Right lobe of liver (tissue), 6 donors: ENCODE measurements around the gene GTPBP2. TPM values are rescaled to one million over a fixed set of nuclear protein-coding genes. Genes with fewer than 3 reads are reported as not detected.
"Not testable (repeated sequence)": the region's sequence is repeated elsewhere in the genome, so short reads cannot be mapped to it uniquely, and the experiment has no call there.

Experiments
- ATAC-seq, 4 donors: fragments of 200-7000 bp; cut with Tn5 transposase; one replicate each; pipeline ENCODE4 v1.9.1; 2020; ENCODE audit warnings: mild to moderate bottlenecking in 4 of 4, moderate library complexity in 4 of 4
- DNase-seq, 3 donors: peaks; one replicate each; pipeline ENCODE4 v3.0.0-alpha.2; 2020
- H3K27ac ChIP-seq, 3 donors: fragments of 200-600 bp; one replicate each; pipeline ENCODE4 v1.8.0; 2022
- H3K27me3 ChIP-seq, 2 donors: fragments of 200-600 bp; one replicate each; pipeline ENCODE4 v1.8.0; 2022
- H3K36me3 ChIP-seq, 4 donors: fragments of 200-600 bp; sonication (generic) in 1 of 4; one replicate each; pipeline versions ENCODE4 v1.5.1 to v1.8.0; 2017 to 2022; ENCODE audit warnings: control low read depth in 1 of 4
- H3K4me1 ChIP-seq, 4 donors: fragments of 200-600 bp; sonication (generic) in 1 of 4; one replicate each; pipeline versions ENCODE4 v1.5.1 to v1.8.0; 2017 to 2022; ENCODE audit warnings: control low read depth in 1 of 4
- H3K4me3 ChIP-seq, 3 donors: fragments of 200-600 bp; one replicate each; pipeline ENCODE4 v1.8.0; 2022
- H3K9me3 ChIP-seq, 4 donors: fragments of 200-600 bp; sonication (generic) in 1 of 4; one replicate each; pipeline versions ENCODE4 v1.5.1 to v1.8.0; 2017 to 2022; ENCODE audit warnings: control low read depth in 1 of 4
- CTCF ChIP-seq, 4 donors: fragments of 200-600 bp in 3 of 4; fragments of 450-650 bp in 1 of 4; IDR thresholded peaks; one replicate each; pipeline versions ENCODE4 v1.5.1 to v1.8.0; 2016 to 2022; ENCODE audit warnings: antibody characterized with exemption in 4 of 4, mild to moderate bottlenecking in 2 of 4
- POLR2A ChIP-seq: fragments of 450-650 bp; IDR thresholded peaks from one replicate; pipeline ENCODE4 v1.6.1; 2017; ENCODE audit warnings: antibody characterized with exemption, mild to moderate bottlenecking
- WGBS: methylation state at CpG from one replicate; pipeline ENCODE4 v1.1.6; 2018; ENCODE audit warnings: low coverage, low lambda C conversion rate; ENCODE audit not compliant: insufficient coverage; ENCODE audit errors: missing lambda C conversion rate; 5-methylcytosine and 5-hydroxymethylcytosine counted together
- intact Hi-C, 2 donors: fragments of 100-400 bp; cut with DNase I; formaldehyde crosslinking; loops; one replicate each; pipeline versions ENCODE4 v1.11.2 to v1.14.1; 2022
- total RNA-seq, 6 experiments: library from RNA; depleted of rRNA in 2 of 6; stranded (reverse); fragments of >200 nt in 2 of 6; fragmentation: NEBNext Ultra II Directional in 3 of 6; extraction: Animal tissue kit (Norgen Biotek cat#: 25700) in 3 of 6; gene quantifications; one replicate each; pipeline versions ENCODE4 v1.1.0 to v1.2.4, GENCODE V29; 2016 to 2023
- donor health status: DM: no; HTN: yes; CAD: no.
- donor health status: DM: no; HTN: no; CAD: no.
- donor health status: DM: no; HTN: no; CAD: no.
- donor health status: DM: no; HTN: yes; CAD: no.
- donor health status: DM: no; HTN: yes; CAD: no.

GTPBP2 gene
- total RNA-seq, 6 experiments from 2014 or later, result 12.5 to 39.9 (median 19.2) TPM

GRCh38 chr6:43639984-43640800 lies 11.1 kb upstream of the GTPBP2 start:
- Histone ChIP-seq H3K36me3 (peaks cover 0 to 34% (median 13%) of the 10 kb centered on the region in 4 donors), H3K9me3 (no peaks in the 10 kb centered on the region), H3K27ac (no peak overlapping the region), H3K27me3 (no peaks in the 10 kb centered on the region), H3K4me3 (no peak overlapping the region), H3K4me1 (peaks cover 0 to 14% (median 0%) of the 10 kb centered on the region in 4 donors)
- DNase-seq, result no peak
- intact Hi-C loops, result no loop called here
- no peak for ATAC-seq
- no peak for TF ChIP-seq POLR2A
- no peak for TF ChIP-seq CTCF (IDR thresholded peaks at IDR 0.05)
- WGBS, result 71% methylated on average over 5 of the region's 21 CpGs

GRCh38 chr6:43636308-43636659 lies 7.2 kb upstream of the GTPBP2 start:
- peaks cover 0 to 16% (median 0%) of the 10 kb centered on the region in 4 donors for H3K4me1 ChIP-seq
- intact Hi-C loops, result no loop called here

GRCh38 chr6:43635387-43636307 lies 6.6 kb upstream of the GTPBP2 start, which contains the start of gene MAD2L1BP:
MAD2L1BP (plus strand) TSS chr6:43635840; CDS start chr6:43635876, 36 bp downstream.
- Histone ChIP-seq H3K4me1 (peaks cover 0 to 16% (median 0%) of the 10 kb centered on the region in 4 donors), H3K36me3 (peaks cover 0 to 25% (median 6%) of the 10 kb centered on the region in 4 donors), H3K27me3 (no peaks in the 10 kb centered on the region), H3K4me3 (peak within 1 kb of the TSS; percentile 66 to 96 (median 79)), H3K9me3 (no peaks in the 10 kb centered on the region), H3K27ac (peak within 1 kb of the TSS; percentile 58 to 72 (median 69))
- TF ChIP-seq CTCF (IDR thresholded peaks at IDR 0.05), result no peak
- TF ChIP-seq POLR2A, result peak; percentile 81
- ATAC-seq (peak; percentile 89 to 96 (median 92)), DNase-seq (peak; percentile 85 to 90 (median 90))
- intact Hi-C loops, result no loop called here
- 8% methylated on average over 30 of the region's 48 CpGs for WGBS

More at GRCh38 chr6:43636308-43636659, 7.2 kb upstream of the GTPBP2 start:
- DNase-seq (no peak), ATAC-seq (peak in 2 of 4 donors; percentile 4 to 8)
- 10% methylated on average over 7 of the region's 7 CpGs for WGBS
- Histone ChIP-seq H3K27me3 (no peaks in the 10 kb centered on the region), H3K27ac (peak overlapping the region in 2 of 3 donors; percentile 58 to 69), H3K36me3 (peaks cover 0 to 30% (median 10%) of the 10 kb centered on the region in 4 donors), H3K4me3 (peak overlapping the region; percentile 66 to 96 (median 79)), H3K9me3 (no peaks in the 10 kb centered on the region)
- TF ChIP-seq POLR2A (no peak), CTCF (IDR thresholded peaks at IDR 0.05) (no peak)

GRCh38 chr6:43634702-43635303 lies 5.7 kb upstream of the GTPBP2 start:
- no peak overlapping the region for H3K4me3 ChIP-seq
- ATAC-seq, result no peak
- TF ChIP-seq CTCF (IDR thresholded peaks at IDR 0.05), result no peak
- no peak for TF ChIP-seq POLR2A

GRCh38 chr6:43633002-43633401 lies 3.9 kb upstream of the GTPBP2 start:
- H3K36me3 ChIP-seq, intact Hi-C loops, H3K4me3 ChIP-seq, H3K27me3 ChIP-seq, ATAC-seq, H3K27ac ChIP-seq, H3K9me3 ChIP-seq: not testable (repeated sequence)
- DNase-seq, result peak in 1 of 3 donors; percentile 15
- 71% methylated on average over 3 of the region's 7 CpGs for WGBS
- H3K4me1 ChIP-seq, result peaks cover 0 to 22% (median 3%) of the 10 kb centered on the region in 4 donors

More at GRCh38 chr6:43634702-43635303, 5.7 kb upstream of the GTPBP2 start:
- Histone ChIP-seq H3K27ac (no peak overlapping the region), H3K9me3 (no peaks in the 10 kb centered on the region), H3K36me3 (peaks cover 0 to 16% (median 2%) of the 10 kb centered on the region in 4 donors), H3K4me1 (peaks cover 0 to 20% (median 2%) of the 10 kb centered on the region in 4 donors), H3K27me3 (no peaks in the 10 kb centered on the region)
- intact Hi-C loops, result no loop called here
- peak in 1 of 3 donors; percentile 12 for DNase-seq
- 69% methylated on average over 8 of the region's 9 CpGs for WGBS
